BLaER1 (cell line): Measurements from ENCODE around the gene TCF25.
"Not testable (repeated sequence)": the region's sequence is repeated elsewhere in the genome, so short reads cannot be mapped to it uniquely, and the experiment has no call there.

Source experiments
- H3K27ac ChIP-seq: shearing (Covaris generic); formaldehyde crosslinking; 2 replicates; pipeline ENCODE4 v1.8.1; 2022
- H3K27me3 ChIP-seq: shearing (Covaris generic); formaldehyde crosslinking; 2 replicates; pipeline ENCODE4 v1.8.1; 2022
- H3K36me3 ChIP-seq: shearing (Covaris generic); formaldehyde crosslinking; 2 replicates; pipeline ENCODE4 v1.8.1; 2022
- H3K4me1 ChIP-seq: shearing (Covaris generic); formaldehyde crosslinking; 2 replicates; pipeline ENCODE4 v1.8.1; 2022
- H3K4me2 ChIP-seq: shearing (Covaris generic); formaldehyde crosslinking; 2 replicates; pipeline ENCODE4 v1.8.1; 2022
- H3K4me3 ChIP-seq: shearing (Covaris generic); formaldehyde crosslinking; 2 replicates; pipeline ENCODE4 v1.8.1; 2022
- H3K9ac ChIP-seq: shearing (Covaris generic); formaldehyde crosslinking; 2 replicates; pipeline ENCODE4 v1.8.1; 2022
- H3K9me3 ChIP-seq: shearing (Covaris generic); formaldehyde crosslinking; 2 replicates; pipeline ENCODE4 v1.8.1; 2022
- H4K20me1 ChIP-seq: shearing (Covaris generic); formaldehyde crosslinking; 2 replicates; pipeline ENCODE4 v1.8.1; 2022
- Cebpa-rat ChIP-seq: shearing (Covaris generic); IDR thresholded peaks from 2 replicates; pipeline ENCODE4 v1.8.1; 2022

Gene TCF25

GRCh38 chr16:89873972-89874689, 739 bp downstream of the TCF25 start:
- no peak for TF ChIP-seq Cebpa-rat
- Histone ChIP-seq H4K20me1 (peaks cover 50% of the 10 kb centered on the region), H3K4me3 (peak overlapping the region; percentile 81), H3K27me3 (no peaks in the 10 kb centered on the region), H3K9ac (peak overlapping the region; percentile 97), H3K4me2 (peak overlapping the region; percentile 99), H3K4me1 (peaks cover 61% of the 10 kb centered on the region), H3K36me3 (peaks cover 46% of the 10 kb centered on the region), H3K27ac (peak overlapping the region; percentile 98), H3K9me3 (no peaks in the 10 kb centered on the region)

- peaks cover 94% of the 10 kb centered on the region for H3K36me3 ChIP-seq
- H3K27ac ChIP-seq, H3K9me3 ChIP-seq, H3K27me3 ChIP-seq, H3K9ac ChIP-seq, H3K4me2 ChIP-seq, H3K4me3 ChIP-seq: not testable (repeated sequence)
- H3K4me1 ChIP-seq: peaks cover 51% of the 10 kb centered on the region
- peaks cover 100% of the 10 kb centered on the region for H4K20me1 ChIP-seq
Observed at GRCh38 chr16:89879123-89879522, 5.7 kb downstream of the TCF25 start.

GRCh38 chr16:89880477-89881367, 7.3 kb downstream of the TCF25 start:
- Histone ChIP-seq H3K9ac (peak overlapping the region; percentile 30; the same call in 1 of the 2 replicates), H3K4me3 (no peak overlapping the region), H3K9me3 (no peaks in the 10 kb centered on the region), H4K20me1 (peaks cover 100% of the 10 kb centered on the region), H3K4me2 (peak overlapping the region; percentile 65), H3K36me3 (peaks cover 97% of the 10 kb centered on the region), H3K27ac (peak overlapping the region; percentile 66), H3K4me1 (peaks cover 39% of the 10 kb centered on the region), H3K27me3 (no peaks in the 10 kb centered on the region)
- no peak for TF ChIP-seq Cebpa-rat

GRCh38 chr16:89881368-89881730, 8.0 kb downstream of the TCF25 start:
- no peak for TF ChIP-seq Cebpa-rat
- Histone ChIP-seq H3K4me1 (peaks cover 32% of the 10 kb centered on the region), H4K20me1 (peaks cover 100% of the 10 kb centered on the region), H3K27ac (peak overlapping the region; percentile 66), H3K27me3 (no peaks in the 10 kb centered on the region), H3K9ac (peak overlapping the region; percentile 30; the same call in 1 of the 2 replicates), H3K4me2 (peak overlapping the region; percentile 65), H3K9me3 (no peaks in the 10 kb centered on the region), H3K36me3 (peaks cover 97% of the 10 kb centered on the region), H3K4me3 (no peak overlapping the region)

- no peaks in the 10 kb centered on the region for H3K9me3 ChIP-seq
- no peak for TF ChIP-seq Cebpa-rat
- no peaks in the 10 kb centered on the region for H3K27me3 ChIP-seq
- H3K4me3 ChIP-seq: no peak overlapping the region
- no peak overlapping the region for H3K27ac ChIP-seq
- no peak overlapping the region for H3K4me2 ChIP-seq
- H3K4me1 ChIP-seq: peaks cover 30% of the 10 kb centered on the region
- peaks cover 99% of the 10 kb centered on the region for H4K20me1 ChIP-seq
- H3K36me3 ChIP-seq: peaks cover 98% of the 10 kb centered on the region
- no peak overlapping the region for H3K9ac ChIP-seq
Observed at GRCh38 chr16:89883346-89884040, 10.1 kb downstream of the TCF25 start.

GRCh38 chr16:89884041-89884421, 10.6 kb downstream of the TCF25 start:
- Histone ChIP-seq H3K4me3 (no peak overlapping the region), H3K27ac (no peak overlapping the region), H3K27me3 (no peaks in the 10 kb centered on the region), H4K20me1 (peaks cover 94% of the 10 kb centered on the region), H3K9me3 (no peaks in the 10 kb centered on the region), H3K4me1 (peaks cover 30% of the 10 kb centered on the region), H3K4me2 (no peak overlapping the region), H3K36me3 (peaks cover 98% of the 10 kb centered on the region), H3K9ac (no peak overlapping the region)
- no peak for TF ChIP-seq Cebpa-rat

- no peak overlapping the region for H3K9ac ChIP-seq
- H3K36me3 ChIP-seq: peaks cover 100% of the 10 kb centered on the region
- no peaks in the 10 kb centered on the region for H3K27me3 ChIP-seq
- no peak overlapping the region for H3K4me3 ChIP-seq
- no peak overlapping the region for H3K4me2 ChIP-seq
- no peaks in the 10 kb centered on the region for H3K9me3 ChIP-seq
- TF ChIP-seq Cebpa-rat: no peak
- peaks cover 91% of the 10 kb centered on the region for H4K20me1 ChIP-seq
- H3K4me1 ChIP-seq: peaks cover 5% of the 10 kb centered on the region
- H3K27ac ChIP-seq: no peak overlapping the region
Observed at GRCh38 chr16:89887243-89887642, 13.9 kb downstream of the TCF25 start.

GRCh38 chr16:89890200-89890599, 16.8 kb downstream of the TCF25 start:
- peaks cover 100% of the 10 kb centered on the region for H3K36me3 ChIP-seq

GRCh38 chr16:89890886-89891657, 17.7 kb downstream of the TCF25 start:
- Histone ChIP-seq H3K9me3 (no peaks in the 10 kb centered on the region), H3K27me3 (no peaks in the 10 kb centered on the region), H3K27ac (no peak overlapping the region), H4K20me1 (peaks cover 91% of the 10 kb centered on the region), H3K4me1 (no peaks in the 10 kb centered on the region), H3K4me3 (no peak overlapping the region), H3K4me2 (no peak overlapping the region), H3K9ac (0 out of 2 replicates have a peak overlapping the region, but pooled peaks have one; percentile 17), H3K36me3 (peaks cover 100% of the 10 kb centered on the region)
- no peak for TF ChIP-seq Cebpa-rat

More at GRCh38 chr16:89890200-89890599, 16.8 kb downstream of the TCF25 start:
- no peaks in the 10 kb centered on the region for H3K4me1 ChIP-seq
- no peak for TF ChIP-seq Cebpa-rat
- H3K27ac ChIP-seq: no peak overlapping the region
- peaks cover 91% of the 10 kb centered on the region for H4K20me1 ChIP-seq
- no peak overlapping the region for H3K4me3 ChIP-seq
- H3K9ac ChIP-seq: no peak overlapping the region
- H3K9me3 ChIP-seq: no peaks in the 10 kb centered on the region
- H3K27me3 ChIP-seq: no peaks in the 10 kb centered on the region
- no peak overlapping the region for H3K4me2 ChIP-seq
